A673 (cell line): Measurements from ENCODE around the gene CLNK. TPM values are rescaled to one million over a fixed set of nuclear protein-coding genes. Genes with fewer than 3 reads are reported as not detected.

Source experiments
- BruUV-seq: library from RNA; stranded (reverse); fragments of 400-500 nt; replicated peaks from 2 replicates; lab custom pipeline; 2021; lab: Mats Ljungman, UMichigan
- CTCF ChIA-PET: fragments of 300-600 bp; sonication (Branson Sonifier 250); formaldehyde crosslinking; loops from one replicate; lab custom pipeline; 2022; ENCODE audit warnings: antibody characterized with exemption; lab: Charles Lee
- POLR2A ChIA-PET: fragments of 300-600 bp; sonication (Branson Sonifier 250); formaldehyde crosslinking; loops from one replicate; lab custom pipeline; 2022; ENCODE audit warnings: antibody characterized with exemption; ENCODE audit not compliant: low non-redundant PET; lab: Charles Lee
- DNase-seq: peaks from one replicate; pipeline ENCODE4 v3.0.0-alpha.2; 2015; ENCODE audit warnings: low spot score
- H3K27ac ChIP-seq: fragments of 200-600 bp; sonication (generic); 2 replicates; pipeline ENCODE4 v1.5.1; 2016; ENCODE audit warnings: mixed run types, low read depth, mild to moderate bottlenecking, mixed read lengths, antibody characterized with exemption, low read length; ENCODE audit not compliant: poor library complexity, severe bottlenecking
- H3K27me3 ChIP-seq: fragments of 200-600 bp; sonication (generic); replicated peaks from 2 replicates; pipeline ENCODE4 v1.6.1; 2017; ENCODE audit warnings: mixed run types, low read depth, mild to moderate bottlenecking, mixed read lengths, antibody characterized with exemption, low read length; ENCODE audit not compliant: insufficient read depth, poor library complexity
- H3K36me3 ChIP-seq: fragments of 200-600 bp; sonication (generic); 2 replicates; pipeline ENCODE4 v1.6.1; 2016; ENCODE audit warnings: mixed run types, mild to moderate bottlenecking, mixed read lengths, antibody characterized with exemption, low read length; ENCODE audit not compliant: insufficient read depth, poor library complexity, severe bottlenecking
- H3K4me1 ChIP-seq: fragments of 200-600 bp; sonication (generic); 2 replicates; pipeline ENCODE4 v1.6.1; 2017; ENCODE audit warnings: mixed run types, mild to moderate bottlenecking, mixed read lengths, antibody characterized with exemption, low read length; ENCODE audit not compliant: insufficient read depth, poor library complexity, severe bottlenecking
- H3K4me3 ChIP-seq: fragments of 200-600 bp; sonication (generic); 2 replicates; pipeline ENCODE4 v1.5.1; 2016; ENCODE audit warnings: low read depth, mixed run types, mild to moderate bottlenecking, mixed read lengths, low read length; ENCODE audit not compliant: poor library complexity, severe bottlenecking
- H3K9me3 ChIP-seq: fragments of 200-600 bp; sonication (generic); 2 replicates; pipeline ENCODE4 v1.6.1; 2016; ENCODE audit warnings: mixed run types, low read depth, mild to moderate bottlenecking, mixed read lengths, antibody characterized with exemption, low read length; ENCODE audit not compliant: poor library complexity, severe bottlenecking
- CTCF ChIP-seq: fragments of 300-800, 200-600 bp; sonication (generic); conservative IDR thresholded peaks from 2 replicates; pipeline ENCODE4 v1.5.1; 2017; ENCODE audit warnings: low read depth, mild to moderate bottlenecking, antibody characterized with exemption, low read length, moderate library complexity, mixed read lengths
- EZH2 ChIP-seq: fragments of 200-600 bp; sonication (generic); IDR thresholded peaks from 2 replicates; pipeline ENCODE4 v1.6.1; 2017; ENCODE audit warnings: borderline replicate concordance, low read depth, mild to moderate bottlenecking, mixed read lengths, antibody characterized with exemption, low read length; ENCODE audit not compliant: poor library complexity, severe bottlenecking
- intact Hi-C: fragments of 100-400 bp; cut with micrococcal nuclease; formaldehyde crosslinking; loops from one replicate; pipeline ENCODE4 v1.10.0; 2022; ENCODE audit not compliant: unreplicated experiment
- total RNA-seq: library from RNA; stranded (reverse); gene quantifications from 2 replicates; pipeline ENCODE4 v1.2.3, GENCODE V29; 2021

The CLNK gene
- total RNA-seq, 1 experiment from 2014 or later, result not detected

GRCh38 chr4:10611673-10612072 is 72.9 kb downstream of the CLNK start:
- H3K9me3 ChIP-seq, result no peaks in the 10 kb centered on the region
- H3K27me3 ChIP-seq, result no peaks in the 10 kb centered on the region
- H3K27ac ChIP-seq, result no peak overlapping the region
- H3K4me3 ChIP-seq, result no peak overlapping the region
- ChIA-PET POLR2A (no interaction called here), CTCF (no interaction called here)
- H3K36me3 ChIP-seq, result no peaks in the 10 kb centered on the region
- intact Hi-C loops, result no loop called here
- no TSS peak for BruUV-seq
- DNase-seq, result no peak
- H3K4me1 ChIP-seq, result no peaks in the 10 kb centered on the region
- TF ChIP-seq CTCF, result no peak
- TF ChIP-seq EZH2, result no peak

GRCh38 chr4:10608501-10609219 is 75.9 kb downstream of the CLNK start:
- H3K4me3 ChIP-seq, result no peak overlapping the region
- CTCF ChIA-PET, result no interaction called here
- H3K27ac ChIP-seq, result no peak overlapping the region
- H3K4me1 ChIP-seq, result no peaks in the 10 kb centered on the region
- H3K36me3 ChIP-seq, result no peaks in the 10 kb centered on the region
- DNase-seq, result no peak
- H3K27me3 ChIP-seq, result no peaks in the 10 kb centered on the region
- TF ChIP-seq CTCF, result no peak
- no peak for TF ChIP-seq EZH2
- BruUV-seq, result no TSS peak
- POLR2A ChIA-PET, result no interaction called here
- intact Hi-C loops, result no loop called here
- no peaks in the 10 kb centered on the region for H3K9me3 ChIP-seq

- no peaks in the 10 kb centered on the region for H3K4me1 ChIP-seq
- intact Hi-C loops, result no loop called here
- no peak overlapping the region for H3K4me3 ChIP-seq
- H3K9me3 ChIP-seq, result no peaks in the 10 kb centered on the region
- no peaks in the 10 kb centered on the region for H3K27me3 ChIP-seq
- CTCF ChIA-PET, result no interaction called here
- POLR2A ChIA-PET, result no interaction called here
- DNase-seq, result no peak
- TF ChIP-seq CTCF (no peak), EZH2 (no peak)
- H3K36me3 ChIP-seq, result no peaks in the 10 kb centered on the region
- no TSS peak for BruUV-seq
- H3K27ac ChIP-seq, result no peak overlapping the region
Measured at GRCh38 chr4:10607206-10607605, 77.4 kb downstream of the CLNK start.
